ENCODE data around the gene COPS2. TPM values are rescaled to one million over a fixed set of nuclear protein-coding genes. Genes with fewer than 3 reads are reported as not detected.

Gene COPS2
- total and polyA plus RNA-seq, 10 of the 15 experiments (the other 5 are each of a cell fraction or from before 2014, with no cell fraction given): 31.5 to 115 (median 76.3) TPM

DNA sequence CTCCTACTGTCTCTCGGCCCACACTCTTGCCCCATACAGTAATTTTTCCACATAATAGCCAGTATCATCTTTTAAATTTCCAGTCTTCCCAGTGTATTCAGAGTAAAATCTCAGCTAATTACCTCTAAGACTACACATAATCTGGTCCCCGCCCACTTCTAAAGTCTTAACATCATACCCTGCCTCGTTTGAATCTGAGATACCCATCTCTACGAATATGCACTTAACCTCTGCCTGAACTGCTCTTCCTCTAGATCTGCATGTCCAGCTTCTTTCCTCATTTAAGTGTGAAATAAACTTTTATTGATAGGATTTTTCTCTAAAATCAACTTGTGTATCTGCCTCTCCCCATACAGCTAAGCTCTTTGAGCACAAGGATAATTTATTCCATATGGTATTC, 34.6 kb downstream of the COPS2 start:
- no TSS peak for BruUV-seq (replicated peaks)
- no peaks in the 10 kb centered on the region for H3K79me2 ChIP-seq (ENCODE audit: control insufficient read depth, insufficient read depth, low read length)
- 49% methylated on average over 4 of the region's 4 CpGs for WGBS (ENCODE audit: insufficient coverage, insufficient replicate concordance, low lambda C conversion rate, missing lambda C conversion rate)
- FAIRE-seq (no peak), DNase-seq (ENCODE audit: low read depth, low spot score) (no peak), ATAC-seq (no peak)
- no peak for TF ChIP-seq STAT1 (conservative IDR thresholded peaks at IDR 0.05)
- H3K4me1 ChIP-seq (ENCODE audit: control insufficient read depth, insufficient read depth, low read length): no peaks in the 10 kb centered on the region
- in situ Hi-C loops (cut with MboI): no loop called here
- ChIA-PET CTCF (interaction anchor here (1.3 to 2.4 kb wide), 2 partner anchors 12 to 25 kb away, joined by 3 to 11 read pairs; no protein-coding TSS in a partner anchor), POLR2A (no interaction called here), SMC1A (ENCODE audit: uncharacterized antibody, unreplicated experiment) (interaction anchor here (1.0 kb wide), 1 partner anchor 24 kb away, joined by 3 read pairs; no protein-coding TSS in a partner anchor), RAD21 (ENCODE audit: unreplicated experiment) (no interaction called here)
- no peak overlapping the region for H3K27ac ChIP-seq (ENCODE audit: control insufficient read depth, insufficient read depth)
- H3K36me3 ChIP-seq (ENCODE audit: control insufficient read depth in 2 of 2, insufficient read depth in 2 of 2, low read length in 1 of 2): peaks cover 0 to 3% of the 10 kb centered on the region in 2 experiments; a peak in 2 of 4 replicates
- H3K27me3 ChIP-seq (replicated peaks in 1 of 2; ENCODE audit: control insufficient read depth in 2 of 2, insufficient read depth in 2 of 2, low read length in 1 of 2): no peaks in the 10 kb centered on the region
- H3K9me3 ChIP-seq (replicated peaks; ENCODE audit: control insufficient read depth, insufficient read depth, low read length): no peaks in the 10 kb centered on the region; the same call in 2 of the 3 replicates
- H3K9ac ChIP-seq (ENCODE audit: control insufficient read depth, insufficient read depth, low read length): no peak overlapping the region
- H3K4me3 ChIP-seq: no peak overlapping the region
- H3K4me2 ChIP-seq (ENCODE audit: control insufficient read depth, insufficient read depth): no peak overlapping the region
- no peaks in the 10 kb centered on the region for H4K20me1 ChIP-seq (ENCODE audit: control insufficient read depth, insufficient read depth)
- intact Hi-C loops (cut with micrococcal nuclease; ENCODE audit: unreplicated experiment): no loop called here
- no peak overlapping the region for H2AFZ ChIP-seq (ENCODE audit: control insufficient read depth, low read depth, low read length)

DNA sequence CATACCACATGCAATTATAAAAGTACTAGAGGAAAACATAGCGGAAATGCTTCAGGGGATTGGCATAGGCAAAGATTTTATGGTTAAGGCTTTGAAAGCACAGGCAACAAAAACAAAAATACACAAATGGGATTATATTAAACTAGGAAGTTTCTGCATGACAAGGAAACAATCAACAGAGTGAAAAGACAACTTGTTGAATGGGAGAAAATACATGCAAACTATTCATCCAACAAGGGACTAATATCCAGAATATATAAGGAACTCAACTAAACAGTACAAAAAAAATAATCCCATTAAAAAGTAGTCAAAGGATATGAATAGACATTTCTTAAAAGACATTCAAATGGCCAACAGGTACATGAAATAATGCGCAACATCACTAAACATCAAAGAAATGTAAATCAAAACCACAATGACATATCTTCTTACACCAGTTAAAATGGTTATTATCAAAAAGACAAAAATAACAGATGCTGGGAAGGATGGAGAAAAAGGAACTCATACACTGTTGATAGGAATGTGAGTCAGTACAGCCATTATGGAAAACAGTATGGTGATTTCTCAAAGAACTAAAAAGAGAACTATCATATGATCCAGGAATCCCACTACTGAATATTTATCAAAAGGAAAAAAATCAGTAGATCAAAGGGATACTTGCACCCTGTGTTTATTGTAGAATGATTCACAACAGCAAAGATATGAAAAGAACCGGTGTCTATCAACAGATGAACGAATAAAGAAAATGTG, 39.1 kb downstream of the COPS2 start:
- ChIA-PET SMC1A (ENCODE audit: uncharacterized antibody, unreplicated experiment) (no interaction called here), CTCF (interaction anchor here (1.4 to 1.6 kb wide), 2 partner anchors 11 to 29 kb away, joined by 3 to 4 read pairs; no protein-coding TSS in a partner anchor), POLR2A (no interaction called here), RAD21 (ENCODE audit: unreplicated experiment) (no interaction called here)
- no peak for TF ChIP-seq NR2F1 (conservative IDR thresholded peaks at IDR 0.05)
- TF ChIP-seq, protein P1, sequence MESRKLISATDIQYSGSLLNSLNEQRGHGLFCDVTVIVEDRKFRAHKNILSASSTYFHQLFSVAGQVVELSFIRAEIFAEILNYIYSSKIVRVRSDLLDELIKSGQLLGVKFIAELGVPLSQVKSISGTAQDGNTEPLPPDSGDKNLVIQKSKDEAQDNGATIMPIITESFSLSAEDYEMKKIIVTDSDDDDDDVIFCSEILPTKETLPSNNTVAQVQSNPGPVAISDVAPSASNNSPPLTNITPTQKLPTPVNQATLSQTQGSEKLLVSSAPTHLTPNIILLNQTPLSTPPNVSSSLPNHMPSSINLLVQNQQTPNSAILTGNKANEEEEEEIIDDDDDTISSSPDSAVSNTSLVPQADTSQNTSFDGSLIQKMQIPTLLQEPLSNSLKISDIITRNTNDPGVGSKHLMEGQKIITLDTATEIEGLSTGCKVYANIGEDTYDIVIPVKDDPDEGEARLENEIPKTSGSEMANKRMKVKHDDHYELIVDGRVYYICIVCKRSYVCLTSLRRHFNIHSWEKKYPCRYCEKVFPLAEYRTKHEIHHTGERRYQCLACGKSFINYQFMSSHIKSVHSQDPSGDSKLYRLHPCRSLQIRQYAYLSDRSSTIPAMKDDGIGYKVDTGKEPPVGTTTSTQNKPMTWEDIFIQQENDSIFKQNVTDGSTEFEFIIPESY (IDR thresholded peaks at IDR 0.05): no peak
- no peak for TF ChIP-seq ASH2L (IDR thresholded peaks at IDR 0.05; ENCODE audit: borderline replicate concordance, low read depth)
- TF ChIP-seq, protein P2, sequence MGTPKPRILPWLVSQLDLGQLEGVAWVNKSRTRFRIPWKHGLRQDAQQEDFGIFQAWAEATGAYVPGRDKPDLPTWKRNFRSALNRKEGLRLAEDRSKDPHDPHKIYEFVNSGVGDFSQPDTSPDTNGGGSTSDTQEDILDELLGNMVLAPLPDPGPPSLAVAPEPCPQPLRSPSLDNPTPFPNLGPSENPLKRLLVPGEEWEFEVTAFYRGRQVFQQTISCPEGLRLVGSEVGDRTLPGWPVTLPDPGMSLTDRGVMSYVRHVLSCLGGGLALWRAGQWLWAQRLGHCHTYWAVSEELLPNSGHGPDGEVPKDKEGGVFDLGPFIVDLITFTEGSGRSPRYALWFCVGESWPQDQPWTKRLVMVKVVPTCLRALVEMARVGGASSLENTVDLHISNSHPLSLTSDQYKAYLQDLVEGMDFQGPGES (IDR thresholded peaks at IDR 0.05): no peak
- TF ChIP-seq SREBF1 (IDR thresholded peaks at IDR 0.05; ENCODE audit: low read length): no peak
- no peak for TF ChIP-seq POU2F2 (IDR thresholded peaks at IDR 0.05; ENCODE audit: borderline replicate concordance, low read depth, low read length)
- TF ChIP-seq, protein P3, sequence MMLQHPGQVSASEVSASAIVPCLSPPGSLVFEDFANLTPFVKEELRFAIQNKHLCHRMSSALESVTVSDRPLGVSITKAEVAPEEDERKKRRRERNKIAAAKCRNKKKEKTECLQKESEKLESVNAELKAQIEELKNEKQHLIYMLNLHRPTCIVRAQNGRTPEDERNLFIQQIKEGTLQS (IDR thresholded peaks at IDR 0.05; ENCODE audit: borderline replicate concordance, extremely low read depth, low read depth, low read length): no peak
- TF ChIP-seq EP300 (IDR thresholded peaks at IDR 0.05; ENCODE audit: borderline replicate concordance in 1 of 2, control insufficient read depth in 1 of 2, low read depth in 2 of 2, low read length in 2 of 2): no peak
- no peak for TF ChIP-seq CHD4 (IDR thresholded peaks at IDR 0.05)
- TF ChIP-seq GABPA (IDR thresholded peaks at IDR 0.05; ENCODE audit: low read depth): no peak
- TF ChIP-seq LARP7 (IDR thresholded peaks at IDR 0.05): no peak
- no peak for TF ChIP-seq ZSCAN29 (IDR thresholded peaks at IDR 0.05)
- Histone ChIP-seq H3K4me3 (no peak overlapping the region), H3K9ac (ENCODE audit: control insufficient read depth, insufficient read depth, low read length) (no peak overlapping the region), H3K27ac (ENCODE audit: control insufficient read depth, insufficient read depth) (no peak overlapping the region), H3K9me3 (replicated peaks; ENCODE audit: control insufficient read depth, insufficient read depth, low read length) (peaks cover 7% of the 10 kb centered on the region), H2AFZ (ENCODE audit: control insufficient read depth, low read depth, low read length) (no peak overlapping the region), H3K36me3 (ENCODE audit: control insufficient read depth in 2 of 2, insufficient read depth in 2 of 2, low read length in 1 of 2) (peaks cover 0 to 5% of the 10 kb centered on the region in 2 experiments; a peak in 2 of 4 replicates), H3K4me2 (ENCODE audit: control insufficient read depth, insufficient read depth) (no peak overlapping the region), H3K27me3 (replicated peaks in 1 of 2; ENCODE audit: control insufficient read depth in 2 of 2, insufficient read depth in 2 of 2, low read length in 1 of 2) (no peaks in the 10 kb centered on the region), H3K4me1 (ENCODE audit: control insufficient read depth, insufficient read depth, low read length) (no peaks in the 10 kb centered on the region), H3K79me2 (ENCODE audit: control insufficient read depth, insufficient read depth, low read length) (no peaks in the 10 kb centered on the region), H4K20me1 (ENCODE audit: control insufficient read depth, insufficient read depth) (no peaks in the 10 kb centered on the region)
- in situ Hi-C loops (cut with MboI) (no loop called here), intact Hi-C loops (cut with micrococcal nuclease; ENCODE audit: unreplicated experiment) (no loop called here)
- WGBS (ENCODE audit: insufficient coverage, insufficient replicate concordance, low lambda C conversion rate, missing lambda C conversion rate): 95% methylated on average over 4 of the region's 4 CpGs
- ATAC-seq (no peak), FAIRE-seq (no peak), DNase-seq (ENCODE audit: low read depth, low spot score) (no peak)
- no TSS peak for BruUV-seq (replicated peaks)
